Tibial artery (tissue), 4 donors: ENCODE measurements around the gene SMIM23.

Source experiments
- DNase-seq, 2 donors: peaks; one replicate each; pipeline ENCODE4 v3.0.0-alpha.2; 2019
- H3K27ac ChIP-seq, 2 donors: fragments of 200-600 bp; sonication (generic) in 1 of 2; 1 replicate in 1 of 2; 2 replicates in 1 of 2; pipeline ENCODE4 v1.5.1; 2018 to 2019; ENCODE audit warnings: mild to moderate bottlenecking in 1 of 2
- H3K27me3 ChIP-seq, 2 donors: fragments of 200-600 bp; sonication (generic) in 1 of 2; one replicate each; pipeline versions ENCODE4 v1.5.1 to v1.6.0; 2016 to 2019
- H3K36me3 ChIP-seq, 3 donors: fragments of 200-600 bp; sonication (generic) in 2 of 3; one replicate each; pipeline ENCODE4 v1.5.1; 2016 to 2019; ENCODE audit warnings: mild to moderate bottlenecking in 2 of 3
- H3K4me1 ChIP-seq, 4 donors: fragments of 200-600 bp; sonication (generic) in 2 of 4; 1 replicate in 3 of 4; 2 replicates in 1 of 4; pipeline ENCODE4 v1.5.1; 2016 to 2019
- H3K4me3 ChIP-seq, 2 donors: fragments of 200-600 bp; sonication (generic) in 1 of 2; 1 replicate in 1 of 2; 2 replicates in 1 of 2; pipeline ENCODE4 v1.5.1; 2018 to 2019; ENCODE audit warnings: mild to moderate bottlenecking in 2 of 2
- H3K9me3 ChIP-seq, 3 donors: fragments of 200-600 bp; sonication (generic) in 1 of 3; one replicate each; pipeline ENCODE4 v1.5.1; 2016 to 2019
- intact Hi-C: fragments of 100-400 bp; cut with DNase I; formaldehyde crosslinking; loops from one replicate; pipeline ENCODE4 v1.15.0; 2023; ENCODE audit warnings: low total_unique reads
- TF ChIP-seq, protein P1 (sequence below), 2 experiments: fragments of 200-600 bp in 1 of 2; fragments of 450-650 bp in 1 of 2; IDR thresholded peaks; one replicate each; pipeline ENCODE4 v1.5.1; 2017 to 2019; ENCODE audit warnings: antibody characterized with exemption in 2 of 2, mild to moderate bottlenecking in 1 of 2, moderate library complexity in 1 of 2

The SMIM23 gene

DNA sequence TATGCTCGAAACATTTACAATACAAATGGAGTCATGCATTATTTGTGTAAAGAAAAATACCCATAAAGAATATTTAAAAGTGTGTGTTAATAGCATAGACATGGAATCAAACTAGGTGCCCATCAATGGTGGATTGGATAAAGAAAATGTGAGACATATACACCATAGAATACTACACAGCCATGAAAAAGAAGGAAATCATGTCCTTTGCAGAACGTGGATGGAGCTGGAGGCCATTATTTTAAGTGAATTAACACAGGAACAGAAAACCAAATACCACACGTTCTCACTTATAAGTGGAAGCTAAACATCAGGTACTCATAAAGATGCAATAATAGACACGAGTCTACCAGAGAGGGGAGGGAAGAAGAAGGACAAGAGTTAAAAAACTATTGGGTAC is 22.8 kb downstream of the SMIM23 start:
- Histone ChIP-seq H3K4me1 (no peaks in the 10 kb centered on the region), H3K27me3 (peaks cover 0 to 17% of the 10 kb centered on the region in 2 donors), H3K36me3 (no peaks in the 10 kb centered on the region), H3K4me3 (no peak overlapping the region), H3K27ac (no peak overlapping the region), H3K9me3 (peaks cover 0 to 13% (median 5%) of the 10 kb centered on the region in 3 donors)
- TF ChIP-seq, protein P1, sequence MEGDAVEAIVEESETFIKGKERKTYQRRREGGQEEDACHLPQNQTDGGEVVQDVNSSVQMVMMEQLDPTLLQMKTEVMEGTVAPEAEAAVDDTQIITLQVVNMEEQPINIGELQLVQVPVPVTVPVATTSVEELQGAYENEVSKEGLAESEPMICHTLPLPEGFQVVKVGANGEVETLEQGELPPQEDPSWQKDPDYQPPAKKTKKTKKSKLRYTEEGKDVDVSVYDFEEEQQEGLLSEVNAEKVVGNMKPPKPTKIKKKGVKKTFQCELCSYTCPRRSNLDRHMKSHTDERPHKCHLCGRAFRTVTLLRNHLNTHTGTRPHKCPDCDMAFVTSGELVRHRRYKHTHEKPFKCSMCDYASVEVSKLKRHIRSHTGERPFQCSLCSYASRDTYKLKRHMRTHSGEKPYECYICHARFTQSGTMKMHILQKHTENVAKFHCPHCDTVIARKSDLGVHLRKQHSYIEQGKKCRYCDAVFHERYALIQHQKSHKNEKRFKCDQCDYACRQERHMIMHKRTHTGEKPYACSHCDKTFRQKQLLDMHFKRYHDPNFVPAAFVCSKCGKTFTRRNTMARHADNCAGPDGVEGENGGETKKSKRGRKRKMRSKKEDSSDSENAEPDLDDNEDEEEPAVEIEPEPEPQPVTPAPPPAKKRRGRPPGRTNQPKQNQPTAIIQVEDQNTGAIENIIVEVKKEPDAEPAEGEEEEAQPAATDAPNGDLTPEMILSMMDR (IDR thresholded peaks at IDR 0.05): no peak
- DNase-seq: no peak
- intact Hi-C loops: no loop called here

DNA sequence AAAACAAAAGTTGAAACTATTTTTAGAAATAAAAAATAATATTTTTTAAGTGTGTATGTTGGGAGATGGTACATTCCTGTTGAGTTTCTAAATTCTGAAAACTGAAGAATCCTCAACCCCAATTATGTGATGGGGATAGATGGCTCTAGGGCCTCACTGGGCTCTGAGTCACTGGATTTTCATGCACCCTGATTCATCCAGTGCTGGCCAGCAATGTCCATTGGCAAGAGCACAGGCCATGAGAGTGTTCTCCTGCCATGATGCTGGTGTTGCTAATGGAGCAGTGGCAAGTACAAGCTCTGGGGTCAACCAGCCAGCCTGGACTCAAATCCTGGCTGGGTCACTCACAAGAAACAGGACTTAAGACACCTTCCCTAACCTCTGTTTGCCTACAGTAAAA is 23.3 kb downstream of the SMIM23 start:
- TF ChIP-seq, protein P1 (IDR thresholded peaks at IDR 0.05): no peak
- H3K9me3 ChIP-seq: peaks cover 0 to 13% (median 5%) of the 10 kb centered on the region in 3 donors
- intact Hi-C loops: no loop called here
- H3K27ac ChIP-seq: no peak overlapping the region
- no peaks in the 10 kb centered on the region for H3K4me1 ChIP-seq
- H3K27me3 ChIP-seq: peaks cover 0 to 17% of the 10 kb centered on the region in 2 donors
- H3K36me3 ChIP-seq: no peaks in the 10 kb centered on the region
- no peak overlapping the region for H3K4me3 ChIP-seq
- DNase-seq: no peak

DNA sequence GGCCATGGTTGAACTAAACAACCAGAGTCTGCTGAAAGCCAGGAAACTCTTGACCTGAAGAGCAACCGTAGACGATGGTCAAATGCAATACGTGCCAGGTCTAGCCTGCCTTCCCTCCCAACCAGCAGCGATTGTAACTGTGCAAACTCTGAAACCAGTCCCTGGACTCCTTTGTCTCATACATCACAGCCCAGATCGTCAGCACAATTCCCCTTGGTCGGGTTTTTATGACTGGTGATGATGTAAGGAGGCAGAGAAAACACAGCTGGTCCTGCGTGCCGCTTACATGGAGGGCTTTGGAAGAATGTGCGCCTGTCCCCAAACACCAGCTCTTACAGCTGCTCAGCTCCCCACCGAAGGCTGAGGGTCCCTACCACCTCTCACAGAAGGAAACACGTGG is 24.6 kb downstream of the SMIM23 start:
- TF ChIP-seq, protein P1 (IDR thresholded peaks at IDR 0.05): no peak
- Histone ChIP-seq H3K4me3 (no peak overlapping the region), H3K36me3 (no peaks in the 10 kb centered on the region), H3K9me3 (peaks cover 0 to 13% (median 5%) of the 10 kb centered on the region in 3 donors), H3K27ac (no peak overlapping the region), H3K4me1 (no peaks in the 10 kb centered on the region), H3K27me3 (peaks cover 0 to 17% of the 10 kb centered on the region in 2 donors)
- DNase-seq: no peak
- intact Hi-C loops: no loop called here

DNA sequence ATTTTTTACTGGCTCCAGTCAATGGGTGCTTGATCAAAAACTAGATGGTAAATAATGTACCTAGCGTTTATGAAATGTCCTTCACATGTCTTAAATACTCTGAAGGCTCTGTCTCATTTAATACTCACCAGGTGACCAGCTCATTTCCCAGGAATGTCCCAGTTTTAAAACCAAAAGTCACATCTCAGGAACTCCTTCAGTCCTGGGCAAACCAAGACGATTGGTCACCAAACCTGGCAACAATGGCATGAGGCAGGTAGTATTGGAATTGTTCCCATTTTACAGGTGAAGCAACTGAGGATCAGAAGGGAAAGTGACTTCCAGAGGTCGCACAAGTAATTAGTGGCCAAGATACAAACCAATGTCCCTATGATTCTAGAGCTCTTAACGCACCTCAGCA is 27.7 kb downstream of the SMIM23 start:
- Histone ChIP-seq H3K4me1 (no peaks in the 10 kb centered on the region), H3K4me3 (no peak overlapping the region), H3K27me3 (peaks cover 0 to 4% of the 10 kb centered on the region in 2 donors), H3K36me3 (no peaks in the 10 kb centered on the region), H3K9me3 (peaks cover 0 to 13% (median 5%) of the 10 kb centered on the region in 3 donors), H3K27ac (no peak overlapping the region)
- TF ChIP-seq, protein P1 (IDR thresholded peaks at IDR 0.05): no peak
- intact Hi-C loops: no loop called here
- DNase-seq: no peak

DNA sequence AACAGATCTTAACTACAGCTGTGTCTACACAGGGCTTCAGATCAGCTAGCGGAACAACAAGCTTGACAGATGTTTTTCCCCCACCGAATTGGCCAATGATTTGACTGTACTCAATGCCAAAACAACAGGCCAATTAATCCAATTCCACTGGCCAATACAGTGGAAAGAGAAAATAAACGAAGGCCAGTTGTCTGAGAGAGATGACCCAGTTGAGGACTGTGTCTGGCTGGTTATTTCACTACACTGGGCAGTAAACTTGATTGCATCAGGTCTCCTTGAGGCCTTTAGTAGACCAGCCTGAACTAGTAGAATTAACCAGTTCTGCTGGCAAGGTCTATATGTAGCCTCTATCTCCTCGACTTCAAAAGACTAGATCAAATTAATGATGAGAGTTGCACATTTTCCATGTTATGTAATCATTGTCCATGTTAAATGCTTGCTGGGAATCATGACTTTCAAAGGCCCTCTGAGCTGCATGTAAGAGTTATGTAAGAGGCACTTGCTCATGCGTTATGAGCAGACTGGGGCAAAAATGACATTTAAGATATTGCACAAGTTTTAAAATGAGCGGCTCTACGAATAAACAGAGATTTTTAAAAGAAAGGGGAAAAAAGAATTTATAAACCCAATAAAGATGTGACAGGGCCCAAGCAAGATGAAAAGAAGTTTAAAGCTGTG is 28.3 kb downstream of the SMIM23 start:
- no peaks in the 10 kb centered on the region for H3K4me1 ChIP-seq
- no peaks in the 10 kb centered on the region for H3K36me3 ChIP-seq
- peaks cover 0 to 13% (median 5%) of the 10 kb centered on the region in 3 donors for H3K9me3 ChIP-seq
- DNase-seq: no peak
- no peak overlapping the region for H3K4me3 ChIP-seq
- H3K27ac ChIP-seq: no peak overlapping the region
- H3K27me3 ChIP-seq: peaks cover 0 to 8% of the 10 kb centered on the region in 2 donors
- TF ChIP-seq, protein P1 (IDR thresholded peaks at IDR 0.05): no peak
- intact Hi-C loops: no loop called here
